HG02852 (cell line): ENCODE results near the gene IL10RA.
"Not testable (repeated sequence)": the region's sequence is repeated elsewhere in the genome, so short reads cannot be mapped to it uniquely, and the experiment has no call there.

Source experiments
- ATAC-seq: cut with Tn5 transposase; IDR thresholded peaks from one replicate; pipeline ENCODE4 v1.9.1; 2021; ENCODE audit warnings: mild to moderate bottlenecking, moderate library complexity; ENCODE audit not compliant: unreplicated experiment

The IL10RA gene

DNA sequence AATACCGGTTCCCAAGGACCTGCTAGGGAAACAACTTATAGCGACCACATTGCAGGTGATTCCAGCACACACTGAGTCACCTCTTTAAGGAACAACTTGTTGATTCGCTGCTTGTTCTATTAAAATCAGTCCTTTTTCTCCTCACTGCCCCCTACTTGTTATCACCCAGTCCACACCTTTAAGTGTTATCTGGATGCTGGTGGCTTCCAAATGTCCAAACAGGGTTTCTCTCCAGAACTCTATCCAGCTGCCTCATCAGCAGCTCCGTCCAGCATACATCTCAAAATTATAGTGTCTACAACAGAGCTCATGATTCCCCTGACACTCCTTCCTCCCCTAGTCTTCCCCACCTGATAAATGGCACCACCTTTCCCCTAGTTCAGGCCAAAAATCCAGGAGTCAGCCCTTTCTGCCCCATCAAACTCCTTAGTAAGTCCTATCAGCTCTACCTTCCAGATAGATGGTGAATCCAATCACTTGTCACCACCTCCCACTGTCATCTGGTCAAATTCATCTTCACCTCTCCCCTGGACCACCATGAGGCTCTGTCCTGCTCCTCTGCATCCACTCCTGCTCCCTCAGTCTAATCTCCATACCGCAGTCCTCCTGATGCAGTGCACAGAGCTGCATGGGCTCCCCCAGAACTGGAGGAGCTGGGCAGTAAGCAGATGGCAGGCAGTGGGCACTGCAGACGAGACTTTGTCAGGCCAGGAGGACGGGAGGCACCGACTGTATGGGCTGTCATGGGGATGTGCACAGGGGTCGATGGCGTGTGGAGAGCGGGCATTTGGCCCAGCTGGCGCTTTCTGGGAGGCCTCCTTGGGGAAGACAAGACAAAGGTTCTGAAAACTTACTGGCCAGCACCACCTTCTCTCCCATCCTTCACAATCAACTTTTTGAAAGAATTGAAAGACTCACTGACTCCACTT, 19.3 kb downstream of the IL10RA start:
- ATAC-seq = no peak

DNA sequence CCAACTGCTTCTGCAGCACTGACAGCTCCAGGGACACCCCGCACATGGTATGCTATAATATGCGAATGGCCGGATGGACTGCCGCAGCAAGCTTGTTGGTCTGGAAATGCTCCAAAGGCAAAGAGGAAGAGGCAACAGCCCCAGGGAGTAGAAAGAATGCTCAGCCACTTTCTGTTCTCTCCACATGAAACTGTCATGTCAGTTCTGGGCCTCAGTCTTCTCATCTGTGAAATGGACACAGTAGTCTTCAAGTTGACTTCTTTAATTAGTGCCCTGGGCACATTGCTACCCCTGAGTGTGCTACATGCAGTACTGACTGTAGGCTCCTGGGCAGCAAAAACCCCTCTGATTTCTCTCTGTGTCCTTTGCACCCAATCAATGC, 19.9 kb downstream of the IL10RA start:
- ATAC-seq = no peak

DNA sequence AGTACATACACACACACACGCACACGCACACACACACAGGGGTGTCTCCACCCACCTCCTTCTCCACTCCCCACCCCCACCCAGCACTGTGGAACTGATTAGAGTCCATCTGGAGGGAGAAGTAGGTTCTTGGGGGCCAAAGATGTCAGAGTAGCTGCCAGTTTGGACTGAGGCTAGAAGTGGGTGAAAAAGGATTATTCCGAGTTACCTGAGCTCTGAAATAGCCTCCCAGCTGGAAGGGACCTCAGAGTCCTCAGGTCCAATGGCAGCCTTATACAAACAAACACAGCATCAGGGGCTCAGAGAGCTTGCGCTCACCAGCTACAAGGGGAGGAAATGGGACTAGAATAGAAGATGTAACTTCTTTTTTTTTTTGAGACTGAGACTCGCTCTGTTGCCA, 20.8 kb downstream of the IL10RA start:
- no peak for ATAC-seq

DNA sequence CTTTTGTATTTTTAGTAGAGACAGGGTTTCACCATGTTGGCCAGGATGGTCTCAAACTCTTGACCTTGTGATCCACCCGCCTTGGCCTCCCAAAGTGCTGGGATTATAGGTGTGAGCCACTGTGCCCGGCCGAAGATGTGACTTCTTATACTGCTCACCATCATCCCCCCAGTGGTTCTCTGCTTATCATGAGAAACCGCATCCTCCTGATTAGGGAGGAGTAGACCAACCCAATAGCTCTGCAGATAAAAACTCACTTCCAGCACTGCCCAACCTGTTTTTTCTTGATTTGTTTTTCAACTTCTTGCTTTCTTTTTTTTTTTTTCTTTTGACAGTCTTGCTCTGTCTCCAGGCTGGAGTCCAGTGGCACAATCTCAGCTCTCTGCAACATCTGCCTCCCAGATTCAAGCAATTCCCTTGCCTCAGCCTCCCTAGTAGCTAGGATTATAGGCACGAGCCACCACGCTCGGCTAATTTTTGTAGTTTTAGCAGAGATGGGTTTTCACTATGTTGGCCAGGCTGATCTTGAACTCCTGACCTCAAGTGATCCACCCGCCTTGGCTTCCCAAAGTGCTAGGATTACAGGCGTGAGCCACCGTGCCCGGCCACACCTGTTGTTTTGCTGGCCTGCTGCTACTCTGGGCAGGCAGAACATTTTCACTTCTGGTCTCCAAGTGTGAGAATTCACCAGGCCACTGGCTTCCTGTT, 21.5 kb downstream of the IL10RA start:
- ATAC-seq = not testable (repeated sequence)

DNA sequence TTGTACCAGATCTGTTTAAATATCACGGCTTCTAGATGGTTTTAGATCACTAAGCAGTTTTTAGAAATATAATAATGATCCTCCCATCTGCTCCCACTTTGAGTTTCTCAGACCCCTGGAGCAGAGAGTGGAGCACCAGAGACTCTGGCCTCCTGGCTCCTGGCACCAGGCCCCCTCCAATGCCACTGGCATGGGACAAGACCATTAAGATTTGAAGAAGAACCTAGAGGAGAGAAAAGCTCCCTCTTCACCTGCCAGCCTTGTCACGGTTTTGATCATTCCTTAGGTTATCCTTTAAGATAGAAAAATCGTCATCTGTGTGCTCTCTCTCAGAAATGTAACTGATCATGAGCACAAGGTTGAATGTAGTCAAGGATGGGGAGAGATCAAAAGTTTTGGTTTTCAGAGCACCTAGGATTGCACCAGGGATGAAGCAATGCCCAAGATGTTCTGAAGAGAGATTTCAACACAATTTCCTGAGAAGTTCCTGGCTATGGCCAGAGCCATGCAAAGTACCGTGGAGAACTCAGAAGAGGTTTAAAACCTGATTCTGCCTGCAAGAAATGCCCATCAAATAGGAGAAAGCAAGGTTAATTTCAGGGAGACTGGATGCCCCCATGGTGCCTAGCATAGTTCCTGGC, 22.2 kb downstream of the IL10RA start:
- ATAC-seq = no peak

DNA sequence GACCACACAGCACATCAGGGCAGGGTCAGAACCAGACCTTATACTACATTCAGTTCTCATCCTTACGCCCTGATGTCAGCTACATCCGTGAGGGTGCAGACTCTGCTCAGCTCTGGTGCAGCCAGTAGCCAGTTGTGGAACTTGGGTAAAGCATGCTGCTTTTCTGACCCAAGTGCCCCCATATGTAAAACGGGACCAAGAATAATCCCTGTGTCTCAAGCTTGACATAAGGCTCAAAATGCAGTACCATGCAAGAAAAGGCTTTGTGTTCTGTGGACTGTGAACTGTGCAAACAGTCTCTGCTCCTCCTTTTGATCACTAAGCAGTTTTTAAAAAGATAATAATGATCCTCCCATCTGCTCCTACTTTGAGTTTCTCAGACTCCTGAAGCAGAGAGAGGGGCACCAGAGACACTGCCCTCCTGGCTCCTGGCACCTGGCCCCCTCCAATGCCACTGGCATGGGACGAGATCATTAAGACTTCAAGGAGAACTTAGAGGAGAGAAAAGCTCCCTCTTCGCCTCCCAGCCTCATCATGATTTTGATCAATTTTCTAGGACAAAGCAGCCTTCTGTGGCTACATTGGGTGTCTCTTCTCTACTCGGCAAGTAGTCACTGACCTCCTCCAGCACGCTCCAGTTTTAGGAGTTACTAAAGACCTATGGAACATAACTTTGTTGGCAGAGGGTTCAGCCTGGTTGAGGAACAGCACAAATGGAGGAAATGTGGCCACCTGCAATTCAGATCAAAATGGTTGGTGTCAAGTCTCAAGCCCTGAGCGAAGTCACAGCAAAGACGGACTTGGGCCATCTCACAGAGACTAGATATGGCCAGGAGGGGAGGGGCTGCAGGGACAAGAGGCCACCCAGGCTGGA, 23.9 kb downstream of the IL10RA start:
- no peak for ATAC-seq

DNA sequence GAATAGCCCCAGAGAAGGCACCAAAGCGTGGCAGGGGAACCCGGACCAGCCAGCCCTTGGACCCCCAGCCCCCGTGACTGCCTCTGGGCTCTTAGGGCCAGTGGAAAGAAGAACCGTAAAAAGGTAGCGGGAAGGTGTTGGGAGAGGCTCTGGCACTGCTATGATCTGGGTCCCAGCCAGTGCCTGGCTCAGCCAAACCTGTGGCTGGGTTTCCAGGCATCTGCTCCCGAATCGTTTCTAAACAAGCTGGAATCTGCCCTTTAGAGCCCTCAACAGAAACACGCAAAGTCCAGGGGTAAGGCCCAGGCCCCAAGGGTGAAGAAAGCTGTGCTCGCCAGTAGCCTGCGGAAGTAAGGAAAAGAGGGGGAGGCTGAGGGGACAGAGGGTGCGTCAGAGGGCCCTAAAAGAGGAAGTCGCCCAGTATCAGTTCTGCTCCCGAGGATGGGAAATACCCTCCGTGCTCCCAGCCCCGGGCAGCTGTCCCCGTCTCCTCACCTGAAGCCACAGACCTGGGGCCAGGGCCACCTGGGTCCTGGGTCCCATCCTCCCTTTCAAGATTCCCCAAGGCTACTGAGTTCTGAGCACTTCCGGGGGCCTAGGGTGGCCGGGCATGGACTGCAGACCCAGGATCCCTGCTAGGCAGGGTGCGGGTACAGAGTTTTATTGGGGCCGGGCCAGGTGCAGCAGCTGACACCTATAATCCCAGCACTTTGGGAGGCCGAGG, 24.7 kb downstream of the IL10RA start:
- peak; percentile 83 for ATAC-seq

DNA sequence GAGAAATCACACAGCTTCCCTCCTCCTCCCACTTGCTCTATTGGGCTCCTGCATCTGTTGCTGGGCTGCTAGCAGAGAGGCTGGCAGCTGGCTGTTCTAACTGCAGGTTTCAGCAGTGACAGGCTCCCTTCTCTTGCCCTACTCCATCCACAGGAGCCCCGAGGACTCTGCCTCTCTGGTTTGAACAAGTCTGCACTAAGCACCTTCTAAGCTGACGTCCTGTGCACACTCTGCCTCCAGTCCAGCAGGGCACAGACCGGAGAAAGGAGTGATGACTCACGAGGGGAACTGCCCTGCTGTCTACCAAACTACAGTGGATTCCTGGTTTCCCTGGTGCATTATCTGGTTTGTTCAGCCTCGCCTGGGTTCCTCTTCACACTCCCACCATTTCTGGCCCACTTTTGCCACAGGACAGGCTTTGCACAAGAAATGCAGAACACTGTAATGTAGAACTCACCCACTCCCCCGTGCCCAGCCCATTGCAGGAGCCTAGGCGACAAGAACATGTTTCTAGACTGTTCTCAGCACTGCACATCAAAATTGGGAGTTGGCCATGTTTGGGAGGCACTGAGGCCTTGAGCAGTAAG, 26.0 kb downstream of the IL10RA start:
- no peak for ATAC-seq

DNA sequence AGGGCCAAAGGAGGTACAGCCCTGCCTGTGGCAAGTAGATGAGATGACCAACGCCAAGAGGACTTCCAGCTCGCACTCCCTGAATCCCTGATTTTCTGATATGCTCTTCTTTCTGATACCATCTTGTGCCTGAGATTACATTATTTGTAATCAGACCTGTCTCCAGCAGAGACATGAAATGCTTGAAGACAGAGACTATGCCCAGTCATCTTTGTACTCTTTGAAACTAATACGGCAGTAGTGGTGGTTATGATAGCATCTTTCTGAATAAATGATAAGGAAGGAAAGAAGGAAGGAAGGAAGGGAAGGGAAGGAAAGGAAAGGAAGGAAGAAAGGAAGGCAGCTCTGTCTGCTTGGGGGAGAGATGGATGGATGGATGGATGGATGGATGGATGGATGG, 27.8 kb downstream of the IL10RA start:
- ATAC-seq = no peak

DNA sequence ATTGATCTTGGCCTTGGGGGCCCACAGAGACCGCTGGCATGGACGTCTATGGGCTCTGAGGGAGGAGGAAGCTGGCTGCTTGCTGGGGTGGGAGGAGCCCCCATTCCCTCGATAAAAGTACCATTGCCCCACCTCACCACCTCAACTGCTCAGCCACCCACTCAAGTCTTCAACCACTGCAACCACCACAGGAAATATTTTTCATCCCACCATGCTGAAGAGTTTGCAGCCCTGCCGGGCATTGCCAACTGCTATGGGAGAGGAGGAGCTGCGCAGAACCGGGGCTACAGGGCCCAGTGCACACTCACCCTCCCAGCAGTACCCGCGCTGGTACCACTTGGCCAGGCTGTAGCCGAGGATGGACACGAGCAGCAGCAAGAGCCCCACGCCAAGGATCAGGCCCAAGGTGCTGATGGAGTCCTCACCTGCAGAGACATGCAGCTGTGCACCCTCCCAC, 29.2 kb downstream of the IL10RA start:
- ATAC-seq = no peak

DNA sequence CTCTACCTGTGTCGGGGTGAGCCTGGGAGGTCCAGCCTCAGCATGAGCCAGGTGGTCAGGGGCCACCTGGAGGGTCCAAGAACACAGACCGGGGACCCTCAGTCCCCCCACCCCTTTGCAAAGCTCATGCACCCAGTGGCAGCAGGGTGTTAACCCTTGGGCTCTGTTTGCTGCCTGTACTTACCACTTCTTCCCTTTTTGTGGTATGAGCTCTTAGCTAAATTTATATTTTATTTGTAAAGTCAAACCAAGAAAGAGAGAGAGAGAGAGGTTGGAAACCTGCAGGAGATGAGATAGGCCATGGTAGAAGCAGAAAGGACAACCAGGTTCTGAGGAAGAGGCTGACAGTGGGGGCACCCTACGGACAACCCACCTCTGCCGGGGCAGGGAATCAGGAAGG, 29.9 kb downstream of the IL10RA start:
- ATAC-seq = no peak

DNA sequence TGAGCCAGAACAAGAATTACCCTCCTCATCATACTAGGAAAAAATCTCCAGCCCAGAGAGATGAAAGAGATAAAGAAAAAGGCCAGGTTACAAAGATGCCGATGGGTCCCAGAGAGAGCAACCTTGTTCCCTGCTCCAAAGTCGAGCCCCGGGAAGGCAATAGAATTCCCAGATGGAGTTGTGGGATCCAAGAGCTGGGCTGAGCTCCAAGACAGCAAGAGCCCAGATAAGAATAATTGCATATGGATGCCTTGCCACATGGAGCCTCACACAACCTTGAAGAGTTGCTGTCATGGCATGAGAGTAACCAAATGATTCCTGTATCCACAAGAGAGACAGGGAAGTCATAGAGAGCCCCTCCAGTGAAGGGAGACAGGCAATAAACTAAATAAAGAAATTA, 30.9 kb downstream of the IL10RA start:
- no peak for ATAC-seq

DNA sequence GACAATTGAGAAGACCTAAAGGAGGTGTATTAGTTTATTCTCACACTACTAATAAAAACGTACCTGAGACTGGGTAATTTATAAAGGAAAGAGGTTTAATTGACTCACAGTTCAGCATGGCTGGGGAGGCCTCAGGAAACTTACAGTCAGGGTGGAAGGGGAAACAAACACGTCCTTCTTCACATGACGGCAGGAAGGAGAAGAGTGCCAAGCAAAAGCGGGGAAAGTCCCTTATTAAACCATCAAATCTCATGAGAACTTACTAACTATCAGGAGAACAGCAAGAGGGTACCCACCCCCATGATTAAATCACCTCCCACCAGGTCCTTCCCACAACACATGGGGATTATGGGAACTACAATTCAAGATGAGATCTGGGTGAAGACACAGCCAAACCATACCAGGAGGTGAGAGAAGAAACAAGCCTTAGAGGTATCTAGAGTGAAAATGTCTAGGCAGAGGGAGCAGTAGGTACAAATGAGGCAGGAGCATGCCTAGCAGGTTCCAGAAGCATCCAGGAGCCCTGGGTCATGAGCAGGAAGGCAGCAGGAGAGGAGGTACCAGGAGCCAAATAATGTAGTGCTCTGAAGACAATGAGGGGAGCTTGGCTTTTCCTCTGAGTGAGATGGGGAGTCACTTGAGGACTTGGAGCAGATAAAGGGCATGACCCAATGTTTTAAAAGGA, 31.6 kb downstream of the IL10RA start:
- no peak for ATAC-seq

DNA sequence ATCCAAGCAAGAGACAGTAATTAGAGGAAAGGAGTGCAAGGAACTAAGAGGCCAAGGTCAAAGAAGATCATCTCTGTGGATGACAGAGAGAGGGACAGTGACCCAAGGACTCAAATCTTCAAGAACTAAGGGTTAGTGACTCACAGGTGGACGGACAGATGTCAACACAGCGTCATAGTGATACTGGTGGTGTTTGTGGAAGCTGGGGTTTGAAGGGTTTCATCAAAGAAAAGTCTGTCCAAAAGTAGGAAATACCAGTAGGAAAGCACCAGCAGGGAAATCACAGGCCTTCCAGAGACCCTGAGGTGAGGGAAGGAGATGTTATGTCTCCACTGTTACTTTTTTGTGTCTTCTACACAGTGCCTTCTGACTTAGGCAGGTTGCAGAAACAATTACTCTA, 32.2 kb downstream of the IL10RA start:
- no peak for ATAC-seq

DNA sequence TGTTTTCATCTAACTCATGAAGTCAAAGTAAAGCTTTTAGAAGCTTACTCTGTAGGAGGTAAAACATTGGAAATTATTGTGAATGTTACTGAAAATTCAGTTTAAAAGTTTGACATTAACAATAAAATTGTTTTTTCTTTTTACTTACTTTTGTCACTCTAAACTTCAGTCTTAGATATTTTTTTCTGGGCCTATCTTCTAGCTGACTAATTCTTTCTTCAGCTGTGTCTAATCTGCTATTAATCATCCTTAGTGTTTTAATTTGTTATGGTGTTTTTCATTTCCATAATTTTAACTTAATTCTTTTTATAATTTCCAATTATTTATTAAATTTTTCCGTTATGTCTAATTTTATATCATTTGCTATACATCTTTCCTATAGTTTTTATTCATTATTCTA, 35.0 kb downstream of the IL10RA start:
- ATAC-seq = no peak

DNA sequence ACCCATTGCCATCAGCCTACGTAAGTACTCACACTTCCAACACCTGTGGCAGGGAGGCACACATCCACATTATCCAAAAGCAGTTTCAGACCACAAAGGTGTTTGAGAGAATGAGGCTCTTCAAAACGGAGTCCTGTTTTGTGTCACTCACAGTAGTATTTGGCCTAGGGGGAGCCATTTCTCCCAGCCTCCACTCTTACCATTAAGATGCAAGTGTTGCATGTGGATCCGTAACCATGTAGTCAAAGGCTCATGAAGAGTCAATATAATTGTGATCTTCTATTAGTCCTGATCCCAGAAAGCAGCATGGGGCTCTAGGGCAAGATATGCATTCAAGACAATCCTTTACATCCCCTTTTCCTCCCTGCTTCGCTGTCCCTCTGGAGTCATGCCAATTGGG, 41.5 kb downstream of the IL10RA start:
- ATAC-seq = no peak

DNA sequence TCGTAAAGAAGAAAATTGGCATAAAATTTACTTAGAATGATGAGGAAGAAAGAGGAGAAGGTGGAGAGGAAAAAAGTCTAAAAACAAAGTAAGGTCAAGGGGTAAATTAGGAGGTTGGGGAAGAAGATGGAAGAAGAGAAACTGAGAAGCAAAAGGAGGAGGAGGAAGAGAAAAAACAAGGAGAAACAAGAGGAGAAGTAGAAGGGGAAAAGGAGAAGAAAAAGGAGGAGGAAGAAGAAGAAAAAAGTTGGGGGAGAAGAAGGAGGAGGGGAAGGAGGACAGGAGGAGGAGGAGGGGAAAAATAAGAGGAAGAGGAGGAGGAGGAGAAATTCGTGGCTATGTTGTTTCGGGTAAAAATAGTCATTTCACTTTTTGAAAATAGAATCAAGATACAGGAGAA, 42.4 kb downstream of the IL10RA start:
- ATAC-seq = no peak

DNA sequence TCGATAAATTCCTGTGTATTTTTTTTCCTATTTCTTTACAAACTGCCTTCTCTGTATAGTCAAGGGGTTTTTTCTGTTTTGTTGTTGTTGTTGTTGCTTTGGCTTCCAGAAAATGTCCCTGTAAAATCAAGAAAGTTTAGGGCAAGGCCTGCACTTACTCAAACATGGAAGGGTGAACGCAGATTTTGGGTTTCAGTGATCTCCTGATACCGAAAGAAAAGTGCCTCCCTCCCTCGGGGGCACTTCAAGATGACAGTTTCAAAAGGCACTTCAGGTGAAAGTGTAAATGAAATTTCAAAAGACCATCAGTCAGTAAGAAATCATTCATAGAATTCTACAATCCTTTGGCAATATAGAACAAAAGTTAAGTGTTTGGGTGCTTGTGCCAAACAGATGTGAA, 47.2 kb downstream of the IL10RA start:
- no peak for ATAC-seq

DNA sequence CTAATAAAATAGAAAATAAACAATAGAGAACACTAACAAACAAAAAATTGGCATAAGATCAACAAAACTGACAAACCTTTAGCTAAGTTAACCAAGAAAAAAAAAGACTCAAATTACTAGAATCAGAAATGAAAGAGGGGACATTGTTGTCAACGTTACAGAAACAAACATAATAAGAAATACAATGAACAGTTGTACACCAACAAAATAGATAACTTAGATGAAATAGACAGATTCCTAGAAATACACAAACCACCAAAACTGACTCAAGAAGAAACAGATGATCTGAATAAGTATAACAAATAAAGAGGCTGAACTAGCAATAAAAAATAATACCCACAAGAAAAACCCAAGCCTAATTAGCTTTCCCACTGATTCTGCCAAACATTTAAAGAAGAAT, 55.9 kb downstream of the IL10RA start:
- ATAC-seq = no peak
